OCI-M2 (cell line): ENCODE data around the gene KLHDC8A.

ENCODE experiments used
- DNase-seq: peaks from one replicate; lab custom pipeline; 2025; ENCODE audit not compliant: unreplicated experiment; lab: John Stamatoyannopoulos, UW

KLHDC8A gene

DNA sequence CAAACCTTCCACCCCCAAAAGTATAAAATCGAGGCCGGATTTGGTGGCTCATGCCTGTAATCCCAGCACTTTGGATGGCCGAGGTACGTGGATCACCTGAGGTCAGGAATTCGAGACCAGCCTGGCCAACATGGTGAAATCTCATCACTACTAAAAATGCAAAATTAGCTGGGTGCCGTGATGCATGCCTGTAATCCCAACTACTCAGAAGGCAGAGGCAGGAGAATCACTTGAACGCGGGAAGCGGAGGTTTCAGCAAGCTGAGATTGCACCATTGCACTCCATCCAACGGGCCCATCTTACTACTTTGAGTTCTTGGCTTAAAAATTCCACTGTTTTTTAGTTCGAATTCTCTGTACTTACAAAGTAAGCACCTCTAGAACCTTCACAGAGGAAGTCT, 11.0 kb downstream of the KLHDC8A start:
- no peak for DNase-seq

DNA sequence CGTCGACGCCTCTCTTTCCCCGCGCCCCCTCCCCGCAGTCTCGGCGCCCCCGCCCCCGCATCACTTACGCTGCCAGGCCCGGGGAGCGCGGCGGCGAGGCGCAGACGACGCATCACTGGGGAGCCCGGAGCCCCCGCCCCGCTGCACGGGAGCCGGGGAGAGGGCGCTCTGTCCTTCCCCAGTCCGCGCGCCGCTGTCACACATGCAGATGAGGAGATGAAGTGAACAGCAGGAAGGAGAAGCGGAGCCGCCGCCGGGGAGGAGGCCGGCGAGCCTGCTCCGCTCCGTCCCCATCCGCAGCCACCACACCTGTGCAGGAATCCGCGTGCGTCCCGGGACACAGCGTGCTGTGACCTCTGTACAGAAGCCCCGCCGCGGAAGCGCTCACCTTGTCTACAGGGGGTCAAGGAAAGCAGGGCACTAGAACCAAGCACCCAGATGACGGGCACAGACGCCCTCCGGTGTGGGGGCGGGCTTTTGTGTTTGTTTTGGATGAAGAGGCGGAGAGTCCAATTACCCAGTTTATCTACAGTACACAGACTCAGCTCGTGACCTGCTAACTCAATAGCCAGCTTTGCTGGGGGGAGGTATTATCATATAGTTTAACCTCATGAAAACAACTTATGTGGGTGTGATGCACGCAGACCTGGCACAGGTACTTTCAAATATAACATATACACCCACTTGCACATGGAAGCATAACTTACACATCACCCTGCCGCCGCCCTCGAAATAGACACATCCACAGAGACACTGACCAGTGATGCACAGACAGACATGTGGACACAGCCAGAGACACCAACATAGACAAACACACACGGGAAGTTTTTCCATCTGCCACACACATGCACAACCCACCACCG, 12.4 kb downstream of the KLHDC8A start:
- no peak for DNase-seq

DNA sequence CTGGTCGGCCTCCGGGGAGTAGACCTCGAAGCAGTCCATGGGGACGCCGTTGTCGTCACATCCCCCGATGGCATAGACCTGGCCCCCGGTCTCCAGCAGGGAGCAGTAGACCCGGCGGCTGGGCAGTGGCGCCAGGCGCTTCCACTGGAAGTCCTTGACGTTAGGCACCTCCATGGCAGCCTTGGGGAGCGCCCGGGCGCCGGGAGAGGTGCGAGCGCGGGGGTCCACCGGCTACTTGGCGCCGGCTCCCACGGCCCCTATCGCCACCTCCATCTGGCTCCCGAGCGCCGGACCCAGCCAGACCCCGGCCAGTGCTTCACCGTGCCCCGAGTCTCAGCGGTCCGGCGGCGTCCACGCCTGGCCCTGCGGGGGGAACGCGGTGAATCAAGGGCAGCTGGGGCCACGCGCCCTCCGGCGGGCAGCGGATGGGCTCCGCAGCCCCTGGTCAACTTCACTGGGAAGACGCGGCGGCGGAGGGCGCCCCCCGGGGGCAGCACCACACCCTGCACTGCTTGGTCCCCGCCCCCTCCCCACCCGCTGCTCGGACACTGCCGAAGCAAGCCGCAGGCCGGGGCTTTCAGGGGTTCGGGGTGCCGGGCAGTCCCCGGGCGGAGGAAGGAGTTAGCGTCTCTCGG, 13.2 kb downstream of the KLHDC8A start:
- DNase-seq: no peak

DNA sequence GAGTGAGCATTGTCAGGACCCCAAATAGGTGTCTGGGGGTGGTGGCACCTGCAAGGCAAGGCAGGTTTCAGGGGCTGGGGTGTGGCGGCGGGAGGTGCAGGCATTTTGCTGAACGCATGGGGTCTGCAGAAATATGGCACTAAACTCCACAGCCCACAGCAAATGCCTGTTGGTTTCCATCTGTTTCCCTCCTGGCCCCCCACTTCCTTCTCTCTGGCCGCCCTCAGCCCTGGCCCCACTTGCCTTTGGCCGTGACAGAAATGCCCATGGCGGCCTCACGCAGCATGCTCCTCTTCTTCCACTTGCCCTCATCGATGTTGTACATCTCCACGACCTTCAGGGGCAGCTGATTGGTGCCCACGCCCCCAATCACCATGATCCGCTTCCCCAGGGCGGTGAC, 13.7 kb downstream of the KLHDC8A start:
- DNase-seq: no peak

DNA sequence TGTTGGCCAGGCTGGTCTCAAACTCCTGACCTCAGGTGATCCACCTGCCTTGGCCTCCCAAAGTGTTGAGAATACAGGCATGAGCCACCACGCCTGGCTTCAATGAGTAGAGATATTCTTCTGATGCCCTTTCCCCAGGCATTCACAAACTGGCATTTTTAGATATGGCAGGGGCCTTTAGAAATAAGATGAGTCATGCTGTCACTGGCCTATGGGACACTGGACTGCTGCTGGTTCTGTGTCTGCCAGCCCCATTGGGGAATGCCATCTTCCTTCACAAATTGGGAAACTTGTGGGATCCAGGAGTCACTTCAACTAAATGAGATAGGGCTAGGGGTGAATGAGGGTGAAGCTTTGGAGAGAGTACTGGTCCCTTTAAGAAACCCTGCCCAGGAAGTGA, 16.0 kb downstream of the KLHDC8A start:
- DNase-seq: no peak

DNA sequence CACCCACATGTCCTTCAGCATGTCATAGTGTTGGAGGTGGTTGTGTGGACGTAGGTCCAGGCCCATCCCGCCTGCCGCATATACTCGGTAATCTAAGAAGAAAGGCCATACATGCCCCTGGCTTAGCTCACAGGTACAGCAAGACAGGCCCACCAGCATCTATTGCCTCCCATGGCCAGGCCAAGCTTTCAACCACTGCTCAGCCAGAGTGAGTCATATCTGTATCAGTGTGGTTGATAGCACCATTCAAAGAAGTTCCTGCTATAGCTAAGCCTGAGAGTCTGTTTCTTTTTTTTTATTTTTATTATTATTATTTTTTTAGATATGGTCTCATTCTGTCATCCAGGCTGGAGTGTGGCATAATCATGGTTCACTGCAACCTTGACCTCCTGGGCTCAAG, 17.0 kb downstream of the KLHDC8A start:
- DNase-seq: no peak

DNA sequence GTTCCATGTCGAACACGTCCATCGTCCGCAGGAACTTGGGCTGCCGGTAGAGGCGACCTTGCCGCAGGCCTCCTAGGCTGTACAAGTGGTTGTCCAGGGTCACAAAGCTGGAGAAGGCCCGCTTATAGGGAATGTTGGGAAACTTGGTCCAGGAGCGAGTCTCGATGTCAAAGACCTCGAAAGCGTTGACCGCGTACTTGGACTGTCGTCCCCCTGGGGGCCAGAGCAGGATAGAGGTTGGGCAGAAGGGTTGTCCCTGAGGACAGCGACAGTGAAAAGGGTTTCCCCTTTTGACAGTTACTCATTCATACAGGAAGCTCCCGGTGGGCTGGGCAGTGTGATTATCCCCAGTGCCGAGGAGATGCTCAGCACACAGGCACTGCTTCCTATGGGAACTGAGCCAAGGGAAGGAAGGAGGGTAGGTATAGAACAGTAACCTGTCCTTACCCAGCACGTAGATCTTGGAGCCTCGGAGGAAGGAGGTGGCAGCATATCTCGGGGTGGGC, 17.5 kb downstream of the KLHDC8A start:
- DNase-seq: no peak

DNA sequence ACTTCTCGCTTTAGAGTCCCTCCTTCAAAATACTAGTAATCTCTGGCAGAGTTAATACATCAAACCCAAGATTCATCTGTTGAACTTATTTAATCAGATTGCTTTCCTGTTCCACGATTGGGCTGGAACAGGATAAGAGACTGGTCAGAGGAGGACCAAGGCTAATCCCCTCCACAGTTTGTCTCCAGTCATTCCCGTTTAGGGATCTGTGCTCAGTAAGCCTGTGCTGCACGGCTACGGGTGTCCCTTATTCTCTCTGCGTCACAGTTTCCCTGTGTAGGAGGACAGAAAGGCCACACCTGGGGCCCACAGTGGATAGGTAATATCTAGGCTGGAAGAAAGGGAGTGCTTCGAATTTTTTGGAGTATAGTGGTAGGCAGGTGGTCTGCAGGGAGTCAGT, 18.7 kb downstream of the KLHDC8A start:
- no peak for DNase-seq

DNA sequence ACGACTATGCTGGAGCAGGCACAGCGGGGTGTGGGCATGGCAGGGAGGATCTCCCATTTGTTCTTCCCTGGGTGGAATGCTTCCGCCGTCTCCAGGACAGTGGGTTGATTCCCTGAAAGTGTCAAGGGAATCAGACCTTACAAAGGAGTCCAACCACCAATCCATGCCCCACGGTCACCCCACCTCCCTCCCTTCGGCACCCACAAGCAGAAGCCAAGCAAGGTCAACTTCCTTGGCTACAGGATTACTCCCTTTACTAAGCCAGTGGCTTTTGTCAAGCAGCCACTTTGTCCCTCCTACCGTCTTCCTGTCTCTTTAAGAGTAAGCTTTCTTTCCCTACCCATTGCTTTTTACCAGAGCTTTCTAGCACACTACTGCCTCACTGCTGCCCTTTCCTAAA, 19.2 kb downstream of the KLHDC8A start:
- no peak for DNase-seq

DNA sequence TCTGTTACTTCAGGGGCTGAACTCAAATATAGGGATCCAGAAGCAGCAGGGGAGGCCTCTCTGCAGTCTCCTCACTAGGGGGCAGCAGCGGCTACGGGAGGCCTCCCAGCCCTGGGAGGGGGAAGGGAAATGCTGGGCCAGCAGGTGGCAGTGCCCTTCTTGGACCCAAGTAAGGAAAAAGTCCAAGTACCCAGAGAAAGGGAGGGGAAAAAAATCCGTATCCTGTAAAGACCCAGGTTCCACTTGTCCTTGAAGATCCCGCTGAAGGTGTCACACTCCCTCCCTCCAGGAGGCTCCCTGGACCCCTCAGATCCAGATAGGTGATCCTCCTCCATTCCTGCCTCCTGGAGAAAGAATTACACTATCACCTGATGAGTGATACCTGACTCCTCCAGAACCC, 21.0 kb downstream of the KLHDC8A start:
- no peak for DNase-seq

DNA sequence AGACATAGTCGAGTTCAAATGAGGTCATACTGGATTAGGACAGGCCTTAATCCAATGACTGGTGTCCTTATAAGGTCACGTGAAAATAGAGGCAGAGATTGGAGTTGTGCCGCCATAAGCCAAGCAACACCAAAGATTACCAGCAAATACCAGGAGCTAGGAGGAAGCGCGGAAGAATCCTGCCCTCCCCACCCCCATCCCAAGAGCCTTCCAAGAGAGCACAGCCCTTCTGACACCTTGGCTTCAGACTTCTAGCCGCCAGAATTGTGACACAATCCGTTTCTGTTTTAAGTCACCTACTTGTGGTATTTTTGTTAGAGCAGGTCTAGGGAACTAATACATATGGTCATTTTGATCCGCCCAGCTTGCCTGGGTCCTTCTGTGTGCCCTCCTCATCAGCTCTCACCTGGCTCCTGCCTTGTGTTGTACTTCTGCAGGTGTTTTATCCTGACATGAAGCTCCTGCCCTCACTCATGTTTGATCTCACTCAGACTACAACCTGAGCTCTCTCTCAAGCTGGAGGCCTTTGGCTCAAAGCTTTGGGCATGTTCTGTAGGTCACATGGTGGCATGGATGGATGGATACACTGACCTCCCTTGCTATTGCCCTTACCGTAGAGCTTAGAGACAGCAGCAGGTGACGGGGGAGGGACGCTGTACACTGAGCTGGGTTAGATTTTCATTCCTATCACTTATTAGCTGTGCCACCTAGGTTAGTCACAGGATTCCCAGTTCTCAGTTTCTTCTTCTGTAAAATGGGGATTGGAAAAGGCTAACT, 24.5 kb downstream of the KLHDC8A start:
- DNase-seq: no peak

DNA sequence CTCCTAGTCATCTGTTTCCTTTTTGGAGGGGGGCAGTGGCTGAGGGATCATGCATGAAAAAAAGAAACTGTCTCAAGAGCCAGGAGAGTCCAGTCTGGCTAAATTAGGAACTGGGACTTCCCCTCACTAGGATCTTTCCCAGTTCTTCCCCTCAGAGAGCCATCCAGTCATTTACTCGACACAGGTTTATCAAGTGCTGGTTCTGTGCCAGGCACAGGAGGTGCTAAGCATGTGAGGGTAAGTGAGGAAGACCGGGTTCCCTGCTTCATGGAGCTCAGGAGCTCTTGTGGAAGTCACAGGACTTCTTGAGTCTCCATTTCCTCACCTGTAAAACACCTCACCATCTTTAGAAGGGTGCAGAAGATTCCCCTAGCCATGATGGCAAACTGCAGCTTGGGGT, 26.6 kb downstream of the KLHDC8A start:
- no peak for DNase-seq

DNA sequence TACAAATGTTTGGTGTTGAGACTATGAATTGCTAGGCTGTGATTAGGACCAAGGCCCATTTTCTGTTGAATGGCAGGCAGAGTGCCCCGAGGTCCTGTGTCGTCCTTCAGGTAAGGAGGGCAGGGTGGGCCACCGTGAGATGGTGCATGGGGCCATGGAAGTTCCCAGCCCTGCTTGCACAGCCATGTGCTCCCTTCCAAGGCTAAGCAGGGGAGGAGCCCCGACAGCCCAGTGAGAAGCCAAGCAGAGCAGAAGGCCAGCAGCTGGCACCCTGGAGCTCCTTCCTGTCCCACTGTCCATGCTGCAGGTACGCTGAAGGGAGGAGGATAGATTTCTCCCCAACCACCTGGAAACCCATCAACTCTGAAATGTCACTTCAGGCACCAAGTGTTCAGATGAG, 27.0 kb downstream of the KLHDC8A start:
- DNase-seq: no peak

DNA sequence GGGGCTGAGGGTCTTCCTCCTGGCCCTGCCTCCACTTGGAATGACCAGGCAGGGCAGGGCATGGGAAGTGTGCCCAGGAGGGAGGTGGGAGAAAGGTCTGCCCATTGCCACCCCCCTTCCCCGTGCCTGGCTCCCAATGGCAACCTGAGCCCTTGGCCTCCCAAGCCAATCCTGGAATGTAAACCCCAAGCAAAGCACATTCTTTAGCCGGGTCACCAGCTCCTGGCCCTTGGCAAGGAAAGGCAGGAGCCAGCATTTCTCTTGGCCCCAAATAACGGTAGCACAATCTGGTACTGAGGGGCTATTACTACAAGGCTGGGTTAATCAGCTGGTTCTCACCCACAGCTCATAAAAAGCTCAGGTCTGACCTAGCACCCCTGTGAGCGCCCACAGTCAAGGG, 28.2 kb downstream of the KLHDC8A start:
- DNase-seq: no peak

DNA sequence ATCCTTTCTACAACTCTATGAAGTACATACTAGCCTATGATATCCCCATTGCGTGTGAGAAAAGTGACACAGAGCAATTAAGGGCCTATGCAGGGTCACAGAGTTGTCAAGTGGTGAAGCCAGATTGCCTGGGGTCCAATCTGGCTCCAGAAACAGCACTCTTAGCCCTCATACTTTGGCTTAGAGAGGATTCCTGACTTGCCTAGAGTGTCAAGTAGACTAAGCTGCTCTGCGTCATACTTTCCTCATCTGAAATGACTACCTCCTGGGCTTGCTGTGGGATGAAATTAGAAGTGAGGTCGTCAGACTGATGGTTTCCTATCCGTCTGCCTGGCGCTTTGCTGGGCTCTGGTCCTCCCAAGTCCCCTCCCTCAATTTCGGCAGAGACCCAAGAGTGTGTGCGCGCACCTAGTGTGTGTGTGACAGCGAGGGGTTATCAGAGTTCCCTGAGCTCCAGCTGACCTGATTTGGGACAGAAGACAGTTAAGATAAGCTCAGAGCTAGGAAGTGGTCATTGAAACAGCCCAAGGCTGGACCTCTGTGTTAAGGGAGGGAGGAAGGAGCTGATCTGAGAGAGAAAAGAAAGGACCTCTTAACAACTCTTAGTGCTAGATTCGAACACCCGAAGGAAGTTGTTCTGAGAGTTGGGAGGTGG, 29.8 kb downstream of the KLHDC8A start:
- no peak for DNase-seq

DNA sequence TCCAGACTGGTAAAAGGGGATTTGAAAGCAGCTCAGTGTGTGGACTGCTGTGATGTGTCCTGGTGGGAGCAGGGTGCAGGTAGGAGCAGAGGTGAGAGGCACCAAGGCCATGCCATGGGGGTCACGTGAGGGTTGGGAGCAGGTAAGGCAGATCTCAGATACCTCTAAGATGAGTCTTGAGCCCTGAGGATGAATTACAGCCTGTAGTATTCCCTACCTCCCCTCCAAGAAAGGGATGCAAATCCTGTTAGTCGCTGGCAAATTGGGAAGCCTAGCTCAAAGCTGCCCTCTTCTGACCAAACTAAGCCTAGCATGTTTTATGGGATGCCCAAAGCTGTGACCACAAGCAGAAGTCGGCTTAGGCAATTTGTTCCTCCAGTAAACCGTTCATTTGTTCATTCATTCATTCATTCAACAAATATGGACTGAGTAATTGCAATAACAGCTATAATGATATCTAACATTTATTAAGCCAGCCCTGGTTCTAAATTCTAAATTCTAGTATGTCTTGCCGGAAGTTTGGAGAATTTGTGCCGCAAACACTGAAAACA, 31.3 kb downstream of the KLHDC8A start:
- DNase-seq: no peak

DNA sequence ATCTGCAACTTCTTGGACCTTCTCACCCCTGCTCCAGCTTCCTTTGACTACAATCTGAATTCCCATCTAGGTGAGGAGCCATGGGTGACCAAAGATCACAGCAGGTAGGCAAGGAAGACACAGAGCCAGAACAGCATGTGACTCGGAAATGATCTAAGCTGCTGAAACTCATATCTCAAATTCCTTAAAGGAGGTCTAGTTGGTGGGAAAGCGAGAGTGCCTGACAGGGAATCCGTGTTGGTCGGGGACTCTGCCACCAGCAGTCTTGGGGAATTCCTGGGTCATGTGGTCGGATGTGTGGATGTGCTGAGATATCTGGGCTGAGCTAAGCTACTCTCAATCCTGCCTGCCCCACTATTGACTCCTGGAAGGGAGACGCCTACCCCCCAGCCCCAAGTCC, 31.9 kb downstream of the KLHDC8A start:
- DNase-seq: no peak

DNA sequence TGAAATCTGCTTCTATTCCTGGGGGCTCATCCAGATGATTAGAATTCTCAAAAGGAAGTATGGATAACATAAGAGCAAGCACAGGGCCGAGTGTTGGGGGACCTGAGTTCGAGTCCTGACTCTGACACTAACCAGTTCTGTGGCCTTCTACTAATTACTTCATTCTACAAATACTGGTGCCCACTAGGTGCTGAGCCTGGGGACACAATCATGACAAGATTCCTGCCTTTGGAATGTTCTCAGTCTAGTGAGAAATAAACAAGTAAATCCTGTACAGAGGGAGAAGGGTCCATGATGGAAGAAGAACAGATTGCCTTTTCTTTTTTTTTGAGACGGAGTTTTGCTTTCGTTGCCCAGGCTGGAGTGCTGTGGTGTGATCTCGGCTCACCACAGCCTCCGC, 32.9 kb downstream of the KLHDC8A start:
- no peak for DNase-seq

DNA sequence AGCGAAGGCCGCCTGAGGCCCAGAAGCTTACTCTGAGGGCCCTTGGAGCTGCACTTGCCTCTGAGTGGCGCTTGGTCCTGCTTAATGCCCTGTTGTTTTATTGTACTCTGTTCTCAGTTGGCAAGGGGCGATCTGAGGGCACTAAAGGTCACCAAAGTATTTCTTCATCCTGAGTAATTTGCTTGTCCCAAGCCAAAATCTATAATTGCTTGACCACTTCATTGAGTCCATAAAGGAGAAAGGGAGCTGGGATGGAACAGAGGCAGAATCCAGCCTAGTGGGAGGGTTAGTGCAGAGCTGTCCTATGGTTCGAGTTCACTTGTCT, 34.8 kb downstream of the KLHDC8A start:
- DNase-seq: no peak

DNA sequence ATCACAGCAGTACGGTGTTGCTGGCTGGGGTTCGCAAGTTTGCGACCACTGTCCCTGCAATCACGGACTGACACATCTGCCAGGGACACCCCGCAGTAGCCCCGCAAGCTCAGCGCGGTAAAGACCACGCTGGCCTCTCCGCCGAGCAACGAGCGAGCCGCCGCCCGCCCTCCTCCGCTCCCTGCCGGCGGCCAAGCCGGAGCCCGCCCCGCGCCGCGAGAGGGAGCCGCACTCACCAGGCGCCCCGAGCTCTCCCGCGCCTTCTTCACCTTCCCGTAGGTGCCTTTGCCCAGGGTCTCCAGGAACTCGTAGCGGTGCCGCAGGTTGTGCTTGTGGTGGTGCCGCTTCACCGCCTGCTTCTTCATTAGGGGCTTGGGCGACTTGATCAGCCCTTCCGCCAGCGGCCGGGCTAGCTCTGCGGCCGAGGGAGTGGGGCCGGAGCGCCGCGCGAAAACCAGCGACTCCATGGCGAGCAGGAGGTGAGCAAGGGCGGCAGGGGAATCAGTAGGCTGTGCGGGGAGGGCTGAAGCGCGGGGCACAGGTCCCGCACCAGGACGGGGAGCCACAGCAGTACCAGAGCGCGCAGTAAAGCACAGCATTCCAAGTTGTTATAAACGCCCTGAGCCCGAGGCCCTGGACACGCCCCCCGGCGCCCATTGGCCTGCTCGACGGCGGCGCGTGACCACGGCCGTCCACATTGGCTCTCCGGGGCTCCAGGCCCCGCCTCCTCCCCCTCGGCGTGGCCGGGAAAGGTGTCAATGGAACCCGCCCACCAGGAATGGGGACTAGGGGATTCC, 35.4 kb downstream of the KLHDC8A start, which contains the start of gene NUAK2:
Gene NUAK2 (minus strand): TSS at position 584 of the 797 bp plus-strand sequence. CDS start 117 bp downstream, at position 467.
- no peak for DNase-seq
